Measurements from ENCODE around the gene KLHL9. TPM values are rescaled to one million over a fixed set of nuclear protein-coding genes. Genes with fewer than 3 reads are reported as not detected.
A peak's percentile ranks its signal among the peaks of the same experiment; 100 is the strongest.

KLHL9 gene
- total RNA-seq, 2 experiments from 2014 or later: 15.6 to 15.8 TPM

DNA sequence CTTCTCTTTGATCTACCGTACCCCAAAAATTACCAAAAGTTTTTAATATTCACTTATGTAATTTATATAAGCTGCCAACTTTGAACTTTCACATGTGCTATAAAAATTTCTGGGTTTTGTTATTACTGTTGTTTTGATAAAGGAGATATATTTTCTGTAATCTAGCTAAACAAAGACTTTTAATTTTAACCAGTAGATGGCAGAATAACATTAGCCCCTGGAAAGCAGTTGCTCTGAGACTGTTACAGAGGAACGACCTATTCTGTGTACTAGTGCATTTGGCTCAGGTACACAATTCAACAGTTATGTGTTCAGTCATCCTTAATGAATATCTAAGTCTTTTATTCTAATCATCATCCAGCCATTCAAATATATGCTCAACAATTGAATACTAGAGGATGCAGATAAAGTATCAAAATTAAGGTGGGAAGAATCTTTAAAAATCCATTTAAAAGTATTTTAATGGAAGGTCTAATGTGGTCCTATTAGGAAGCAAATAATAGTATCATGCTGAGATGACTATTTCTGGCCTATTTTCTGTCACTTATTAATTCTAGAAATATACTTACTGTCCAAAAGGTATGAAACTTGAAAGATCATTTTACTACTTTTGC is 8.6 kb downstream of the KLHL9 start:
- peak; percentile 79 for ATAC-seq
- intact Hi-C loops (cut with micrococcal nuclease): loop anchor here (5.0 to 10.0 kb wide), 3 partner anchors 71 to 131 kb away; no protein-coding TSS in a partner anchor
- no peak for DNase-seq
- TF ChIP-seq, protein P1, sequence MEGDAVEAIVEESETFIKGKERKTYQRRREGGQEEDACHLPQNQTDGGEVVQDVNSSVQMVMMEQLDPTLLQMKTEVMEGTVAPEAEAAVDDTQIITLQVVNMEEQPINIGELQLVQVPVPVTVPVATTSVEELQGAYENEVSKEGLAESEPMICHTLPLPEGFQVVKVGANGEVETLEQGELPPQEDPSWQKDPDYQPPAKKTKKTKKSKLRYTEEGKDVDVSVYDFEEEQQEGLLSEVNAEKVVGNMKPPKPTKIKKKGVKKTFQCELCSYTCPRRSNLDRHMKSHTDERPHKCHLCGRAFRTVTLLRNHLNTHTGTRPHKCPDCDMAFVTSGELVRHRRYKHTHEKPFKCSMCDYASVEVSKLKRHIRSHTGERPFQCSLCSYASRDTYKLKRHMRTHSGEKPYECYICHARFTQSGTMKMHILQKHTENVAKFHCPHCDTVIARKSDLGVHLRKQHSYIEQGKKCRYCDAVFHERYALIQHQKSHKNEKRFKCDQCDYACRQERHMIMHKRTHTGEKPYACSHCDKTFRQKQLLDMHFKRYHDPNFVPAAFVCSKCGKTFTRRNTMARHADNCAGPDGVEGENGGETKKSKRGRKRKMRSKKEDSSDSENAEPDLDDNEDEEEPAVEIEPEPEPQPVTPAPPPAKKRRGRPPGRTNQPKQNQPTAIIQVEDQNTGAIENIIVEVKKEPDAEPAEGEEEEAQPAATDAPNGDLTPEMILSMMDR (IDR thresholded peaks at IDR 0.05): peak; percentile 68
- Mint-ChIP-seq H3K36me3 (ENCODE audit: low read depth) (peaks cover 23% of the 10 kb centered on the region), H3K4me1 (ENCODE audit: low read depth) (peaks cover 42% of the 10 kb centered on the region), H3K9me3 (no peaks in the 10 kb centered on the region), H3K4me3 (no peak overlapping the region), H3K27ac (no peak overlapping the region), H3K27me3 (no peaks in the 10 kb centered on the region)
- CTCF ChIA-PET: interaction anchor here (0.6 to 5.3 kb wide), 46 partner anchors 8 to 462 kb away, joined by 3 to 89 read pairs (median 4); partner anchors contain the start of genes IFNA1, IFNA6 and KLHL9
- POLR2A ChIA-PET: interaction anchor here (0.6 to 0.7 kb wide), 2 partner anchors 108 to 641 kb away, joined by 3 read pairs; no protein-coding TSS in a partner anchor

- POLR2A ChIA-PET: interaction anchor here (0.6 to 0.7 kb wide), 2 partner anchors 44 to 78 kb away, joined by 3 read pairs; no protein-coding TSS in a partner anchor
- Mint-ChIP-seq H3K4me1 (ENCODE audit: low read depth) (peaks cover 29% of the 10 kb centered on the region), H3K36me3 (ENCODE audit: low read depth) (peaks cover 17% of the 10 kb centered on the region), H3K27me3 (no peaks in the 10 kb centered on the region), H3K4me3 (no peak overlapping the region), H3K27ac (no peak overlapping the region), H3K9me3 (no peaks in the 10 kb centered on the region)
- TF ChIP-seq, protein P1 (IDR thresholded peaks at IDR 0.05): no peak
- no peak for ATAC-seq
- CTCF ChIA-PET: interaction anchor here (0.6 to 7.8 kb wide), 14 partner anchors 13 to 142 kb away, joined by 3 to 73 read pairs (median 4); no protein-coding TSS in a partner anchor
- DNase-seq: no peak
- intact Hi-C loops (cut with micrococcal nuclease): loop anchor here (10.0 kb wide), 1 partner anchor 89 kb away; no protein-coding TSS in a partner anchor
Measured at GRCh38 chr9:21324047-21324446, 11.2 kb downstream of the KLHL9 start.

GRCh38 chr9:21322911-21323461 is 12.2 kb downstream of the KLHL9 start:
- H3K4me1 Mint-ChIP-seq (ENCODE audit: low read depth): peaks cover 29% of the 10 kb centered on the region
- intact Hi-C loops (cut with micrococcal nuclease): loop anchor here (10.0 kb wide), 1 partner anchor 88 kb away; no protein-coding TSS in a partner anchor
- POLR2A ChIA-PET: no interaction called here
- peaks cover 17% of the 10 kb centered on the region for H3K36me3 Mint-ChIP-seq (ENCODE audit: low read depth)
- ATAC-seq (no peak), DNase-seq (no peak)
- CTCF ChIA-PET: interaction anchor here (0.8 to 7.8 kb wide), 15 partner anchors 10 to 132 kb away, joined by 3 to 73 read pairs (median 5); no protein-coding TSS in a partner anchor
- TF ChIP-seq, protein P1 (IDR thresholded peaks at IDR 0.05): no peak
- no peak overlapping the region for H3K4me3 Mint-ChIP-seq
- no peaks in the 10 kb centered on the region for H3K9me3 Mint-ChIP-seq
- no peaks in the 10 kb centered on the region for H3K27me3 Mint-ChIP-seq
- H3K27ac Mint-ChIP-seq: peak overlapping the region; percentile 39

DNA sequence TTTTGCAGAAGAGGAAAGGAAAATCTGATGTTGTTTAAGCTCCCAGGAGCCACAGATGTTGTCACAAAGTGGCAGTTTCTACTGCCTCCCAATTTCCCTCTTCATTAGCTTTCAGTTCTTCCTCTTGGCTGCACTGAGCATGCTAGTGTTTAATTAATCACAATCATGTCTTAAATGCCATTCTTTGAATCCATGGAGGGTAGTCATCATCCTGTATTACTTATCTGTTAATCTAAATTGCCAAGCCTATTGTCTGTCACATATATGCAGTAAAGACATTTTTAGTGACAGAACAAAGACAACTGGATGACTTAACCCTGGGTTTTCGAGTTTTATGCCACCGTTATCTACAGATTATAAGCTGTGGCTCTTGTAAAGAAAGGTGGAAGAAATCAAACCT is 14.7 kb downstream of the KLHL9 start:
- ChIA-PET CTCF (interaction anchor here (0.7 to 7.8 kb wide), 10 partner anchors 9 to 166 kb away, joined by 3 to 73 read pairs (median 6); no protein-coding TSS in a partner anchor), POLR2A (no interaction called here)
- H3K4me1 Mint-ChIP-seq (ENCODE audit: low read depth): peaks cover 17% of the 10 kb centered on the region
- H3K4me3 Mint-ChIP-seq: no peak overlapping the region
- DNase-seq (no peak), ATAC-seq (no peak)
- TF ChIP-seq, protein P1 (IDR thresholded peaks at IDR 0.05): no peak
- H3K27me3 Mint-ChIP-seq: no peaks in the 10 kb centered on the region
- H3K9me3 Mint-ChIP-seq: no peaks in the 10 kb centered on the region
- intact Hi-C loops (cut with micrococcal nuclease): loop anchor here (10.0 kb wide), 1 partner anchor 86 kb away; no protein-coding TSS in a partner anchor
- peaks cover 13% of the 10 kb centered on the region for H3K36me3 Mint-ChIP-seq (ENCODE audit: low read depth)
- no peak overlapping the region for H3K27ac Mint-ChIP-seq
